Stimulated activated CD4-positive, alpha-beta T cell treated with anti-CD3 and anti-CD28 coated beads, Interleukin-1b, Interleukin-23, amount 100 ng/mL, for 4 hours (primary cell): ENCODE measurements around the gene ITPRID2.
"Not testable (repeated sequence)": the region's sequence is repeated elsewhere in the genome, so short reads cannot be mapped to it uniquely, and the experiment has no call there.

ENCODE experiments used
- DNase-seq, 2 donors: peaks; one replicate each; pipeline ENCODE4 v3.0.0-alpha.2; 2020; ENCODE audit warnings: low read depth in 2 of 2

The ITPRID2 gene

GRCh38 chr2:181916726-181917718, 25.5 kb downstream of the ITPRID2 start:
- DNase-seq = no peak

DNA sequence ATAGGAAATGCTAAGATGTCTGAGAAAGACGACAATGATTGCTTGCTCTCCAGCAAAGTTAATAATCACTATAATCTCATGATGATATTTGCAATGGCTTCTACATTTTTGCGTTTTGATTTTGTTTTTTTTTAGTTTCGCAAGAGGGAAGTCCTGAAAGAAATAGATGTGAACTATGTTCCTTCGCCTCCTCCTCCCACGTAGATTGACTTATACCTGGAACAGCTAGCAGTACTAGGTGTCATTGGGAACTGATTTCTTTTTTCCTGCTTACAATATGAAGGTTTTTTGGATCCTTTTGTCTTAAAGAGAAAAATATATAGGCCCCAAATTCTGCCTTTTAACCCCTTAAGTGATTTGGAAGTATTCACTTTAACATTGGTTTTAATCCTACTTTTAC, 26.7 kb downstream of the ITPRID2 start:
- DNase-seq = no peak

DNA sequence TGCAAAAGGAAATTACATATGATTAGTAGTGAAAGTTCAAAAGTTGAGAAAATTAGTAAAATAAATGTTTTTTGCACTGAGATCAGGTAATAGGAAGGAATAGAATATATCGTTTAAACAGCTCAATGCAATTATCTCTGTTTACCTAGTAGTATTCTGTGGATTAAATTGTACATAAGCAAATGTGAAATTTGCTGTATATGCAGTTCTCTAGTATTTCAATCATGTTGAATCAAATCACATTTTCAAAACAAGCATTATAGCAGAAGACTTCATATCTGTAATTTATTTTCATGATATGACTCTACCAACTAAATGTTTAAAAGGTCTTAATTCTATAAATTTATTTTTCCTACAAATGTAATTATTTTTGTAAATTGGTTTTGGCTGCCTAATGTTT, 31.6 kb downstream of the ITPRID2 start:
- DNase-seq = no peak

DNA sequence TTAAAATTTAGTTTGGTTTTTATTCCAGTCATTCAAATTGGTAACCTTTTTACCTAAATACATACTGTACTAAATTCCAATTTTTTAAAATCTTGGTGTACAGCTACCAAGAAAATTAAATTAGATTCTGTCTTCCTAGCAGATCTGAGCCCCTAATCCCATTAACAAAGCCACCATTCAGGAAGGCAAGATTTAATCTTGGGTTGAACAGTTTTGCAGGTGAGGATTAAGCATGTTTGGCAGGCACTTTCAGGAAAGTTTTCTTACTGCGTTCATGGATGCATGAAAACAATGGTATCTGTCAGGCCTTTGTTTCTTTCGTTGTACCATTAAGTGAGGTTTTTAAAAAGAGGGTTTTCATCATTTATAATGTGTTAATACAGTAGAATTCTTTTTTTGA, 32.8 kb downstream of the ITPRID2 start:
- no peak for DNase-seq

- no peak for DNase-seq
Observed at GRCh38 chr2:181934694-181935093, 43.2 kb downstream of the ITPRID2 start.

DNA sequence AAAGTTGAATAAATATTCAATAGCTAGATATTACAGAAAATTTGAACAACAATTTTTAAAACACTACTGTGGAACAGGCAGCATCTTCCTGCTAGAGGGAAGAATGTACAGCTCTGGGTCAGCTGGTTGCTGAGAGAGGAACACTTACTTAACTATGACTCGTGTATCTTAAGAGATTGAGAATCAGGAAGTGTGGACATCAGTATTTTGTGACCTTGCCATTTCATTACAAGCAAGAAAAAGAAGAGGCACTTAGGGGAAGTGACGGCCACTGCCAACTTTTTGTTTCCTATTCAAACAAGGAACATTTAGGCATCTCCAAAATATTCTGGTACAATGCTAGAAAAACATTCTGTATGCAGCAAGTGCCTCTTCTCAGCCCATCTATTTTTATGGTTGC, 45.9 kb downstream of the ITPRID2 start:
- DNase-seq = no peak

GRCh38 chr2:181943411-181944124, 52.0 kb downstream of the ITPRID2 start:
- no peak for DNase-seq

DNA sequence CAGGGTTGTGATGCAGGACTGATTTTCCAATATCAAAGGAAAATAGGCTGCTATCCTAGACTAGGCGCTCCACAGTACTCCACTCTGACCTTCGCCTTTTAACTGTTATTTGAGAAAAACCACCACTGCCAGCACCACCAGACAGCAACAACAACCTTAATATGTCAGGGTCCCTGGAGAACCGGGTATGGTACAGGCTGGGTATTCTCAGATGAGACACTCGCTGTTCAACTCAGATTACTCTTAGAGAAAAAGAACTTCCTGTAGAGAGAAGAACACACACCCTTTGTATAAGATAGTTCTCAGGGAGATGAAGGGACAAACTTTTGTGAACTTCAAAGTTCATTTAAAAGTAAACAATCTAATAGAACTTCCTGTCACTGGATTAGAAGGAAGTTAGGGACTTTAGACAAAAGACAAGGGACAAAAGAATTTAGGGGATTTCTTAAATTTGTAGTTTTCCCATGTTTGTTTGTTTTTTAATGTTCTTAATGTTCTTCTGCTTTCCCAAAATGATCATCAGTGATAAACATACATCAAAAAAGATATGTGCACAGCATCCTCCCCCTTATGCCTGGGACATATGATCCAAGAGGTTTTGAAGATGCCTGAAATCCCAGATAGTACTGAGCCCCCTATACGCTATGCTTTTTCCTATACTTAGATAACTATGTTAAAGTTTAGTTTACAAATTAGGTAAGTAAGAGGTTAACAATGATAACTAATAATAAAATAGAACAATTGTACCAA, 52.8 kb downstream of the ITPRID2 start:
- DNase-seq = no peak

GRCh38 chr2:181944914-181945291, 53.4 kb downstream of the ITPRID2 start:
- DNase-seq = no peak

DNA sequence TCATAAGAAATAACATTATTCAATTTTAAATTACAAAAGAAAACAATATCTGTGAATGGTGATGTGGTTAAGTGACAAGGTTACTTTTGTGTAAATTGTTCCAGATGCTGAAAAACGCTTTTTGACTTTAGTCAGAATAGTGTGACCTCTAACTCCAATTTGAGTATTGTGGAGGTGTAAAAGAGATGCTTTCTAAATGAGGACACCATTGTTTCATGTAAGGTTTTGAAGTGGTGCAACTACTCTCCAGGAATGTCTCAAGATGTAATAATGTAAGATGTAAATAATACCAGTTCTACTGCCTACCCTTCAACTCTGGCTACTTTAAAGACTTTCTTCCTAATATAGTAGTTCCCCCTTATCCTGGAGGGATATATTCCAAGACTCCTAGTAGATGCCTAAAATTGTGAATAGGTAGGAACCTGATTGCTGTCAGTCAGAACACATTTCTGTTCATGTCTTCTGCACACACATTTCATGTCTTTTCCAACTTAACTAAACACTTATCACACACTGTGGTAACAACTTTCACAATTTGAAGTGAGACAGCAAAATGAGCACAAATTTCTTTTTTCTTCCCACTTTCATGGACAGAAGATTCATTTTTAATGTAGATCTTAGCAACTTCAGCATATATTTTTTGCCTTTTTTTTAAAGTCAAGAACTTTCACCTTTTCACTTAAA, 55.1 kb downstream of the ITPRID2 start:
- DNase-seq = no peak

GRCh38 chr2:181947273-181947672, 55.7 kb downstream of the ITPRID2 start:
- no peak for DNase-seq

DNA sequence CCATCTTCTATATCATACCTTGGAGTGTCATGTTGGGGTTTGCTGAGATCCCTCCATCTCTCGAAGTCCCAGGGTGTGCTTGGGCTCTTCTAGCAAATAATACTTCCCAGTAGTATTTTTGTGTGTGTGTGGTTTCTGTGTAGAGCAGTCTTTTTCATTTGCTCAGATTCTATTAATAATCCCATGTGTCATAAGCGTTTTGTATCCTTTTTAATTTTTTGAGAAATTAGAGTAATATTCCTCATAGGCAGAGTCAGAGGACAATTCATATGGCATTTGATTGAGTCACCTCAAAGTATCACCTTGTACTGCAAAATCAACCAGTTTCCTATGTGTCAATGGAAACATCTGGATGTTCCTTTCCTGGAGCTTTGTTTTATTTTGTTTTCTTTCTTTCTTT, 56.7 kb downstream of the ITPRID2 start:
- no peak for DNase-seq

GRCh38 chr2:181949047-181949446, 57.5 kb downstream of the ITPRID2 start:
- DNase-seq = no peak

- DNase-seq = no peak
Observed at GRCh38 chr2:181952404-181953226, 61.1 kb downstream of the ITPRID2 start.

DNA sequence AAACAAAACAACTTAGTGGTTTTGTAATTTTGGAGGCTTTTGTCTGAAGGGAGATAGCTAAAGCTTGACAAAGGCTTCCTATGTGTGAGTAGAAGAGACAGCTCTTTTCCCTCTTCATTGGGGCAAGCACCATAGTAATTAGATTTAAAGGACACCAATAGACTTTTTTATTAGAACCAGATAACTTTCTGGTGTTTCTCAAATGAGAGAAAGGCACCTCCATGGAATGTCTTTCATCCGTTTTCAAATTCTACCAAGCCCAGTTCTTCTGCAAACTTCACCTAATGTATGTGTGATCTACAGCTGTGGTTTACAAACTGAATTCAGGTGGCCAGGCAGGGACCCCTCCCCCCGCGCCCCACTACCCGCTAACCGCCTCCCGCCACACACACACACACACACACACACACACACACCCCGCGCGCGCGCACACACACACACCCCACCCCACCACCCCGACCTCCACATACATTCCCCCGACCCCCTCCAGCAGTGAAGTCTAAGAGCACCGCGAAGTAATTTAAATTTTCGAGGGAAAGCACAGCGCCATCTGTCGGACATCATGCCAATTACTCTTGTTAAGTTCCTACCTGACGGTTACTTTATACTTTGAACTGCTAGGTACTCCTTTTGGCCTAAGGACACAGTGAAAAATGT, 62.5 kb downstream of the ITPRID2 start:
- peak; percentile 37 to 40 for DNase-seq

DNA sequence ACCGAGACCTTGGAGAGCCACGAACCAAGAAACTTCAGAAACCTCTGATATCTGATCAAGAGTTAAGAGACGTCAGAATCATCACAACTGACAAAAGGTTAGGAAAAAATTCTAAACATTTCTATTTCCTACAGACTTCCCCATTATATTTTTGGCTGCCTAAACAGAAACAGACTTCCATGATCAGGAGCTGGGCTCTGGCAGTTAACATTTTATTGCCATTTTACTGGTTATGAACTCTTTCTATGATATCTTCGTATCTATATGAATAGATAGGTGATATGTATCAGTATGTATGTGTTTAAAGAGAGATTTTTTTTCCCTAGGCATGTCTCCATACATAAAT, 63.0 kb downstream of the ITPRID2 start:
- no peak for DNase-seq

GRCh38 chr2:181955010-181955409, 63.5 kb downstream of the ITPRID2 start:
- no peak for DNase-seq

- not testable (repeated sequence) for DNase-seq
Observed at GRCh38 chr2:181955866-181956265, 64.3 kb downstream of the ITPRID2 start.

- DNase-seq = no peak
Observed at GRCh38 chr2:181957668-181958067, 66.1 kb downstream of the ITPRID2 start.

GRCh38 chr2:181958726-181959125, 67.2 kb downstream of the ITPRID2 start:
- no peak for DNase-seq
